HG03097 (cell line): ENCODE data around the gene PLXDC1.
"Not testable (repeated sequence)": the region's sequence is repeated elsewhere in the genome, so short reads cannot be mapped to it uniquely, and the experiment has no call there.

Source experiments
- ATAC-seq: cut with Tn5 transposase; IDR thresholded peaks from one replicate; pipeline ENCODE4 v1.9.1; 2021; ENCODE audit not compliant: unreplicated experiment, low FRiP score

The PLXDC1 gene

DNA sequence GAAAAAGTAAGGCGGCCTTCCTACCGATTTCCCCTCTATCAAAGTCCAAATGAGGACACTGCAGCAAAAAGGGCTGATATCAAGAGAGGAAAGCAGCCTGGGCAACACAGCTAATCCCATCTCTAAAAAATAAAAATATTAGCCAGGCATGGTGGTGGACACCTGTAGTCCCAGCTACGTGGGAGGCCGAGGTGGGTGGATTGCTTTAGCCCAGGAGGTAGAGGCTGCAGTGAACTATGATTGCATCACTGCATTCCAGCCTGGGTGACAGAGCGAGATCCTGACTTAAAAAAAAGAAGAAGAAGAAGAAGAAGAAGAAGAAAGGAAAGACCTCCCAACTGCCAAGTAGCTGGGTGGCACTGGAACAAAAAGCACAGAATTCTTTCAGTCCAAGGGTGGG lies 31.6 kb upstream of the PLXDC1 start:
- ATAC-seq: no peak

DNA sequence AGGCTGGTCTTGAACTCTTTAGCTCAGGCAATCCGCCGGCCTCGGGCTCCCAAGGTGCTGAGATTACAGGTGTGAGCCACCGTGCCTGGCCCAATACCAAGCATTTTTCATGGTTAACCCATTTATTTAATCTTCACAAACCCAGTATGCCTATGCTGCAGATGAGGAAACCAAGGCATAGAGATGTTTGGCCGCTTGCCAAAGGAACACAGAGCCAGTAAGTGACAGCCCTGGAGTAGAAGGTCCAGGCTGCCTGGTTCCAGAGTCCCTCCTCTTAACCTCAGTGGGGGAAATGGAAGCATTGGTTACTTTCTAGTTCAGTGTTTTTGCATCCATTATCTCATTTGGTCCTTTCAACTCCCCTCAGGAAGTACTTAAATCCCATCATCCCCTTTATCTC lies 29.9 kb upstream of the PLXDC1 start:
- no peak for ATAC-seq

DNA sequence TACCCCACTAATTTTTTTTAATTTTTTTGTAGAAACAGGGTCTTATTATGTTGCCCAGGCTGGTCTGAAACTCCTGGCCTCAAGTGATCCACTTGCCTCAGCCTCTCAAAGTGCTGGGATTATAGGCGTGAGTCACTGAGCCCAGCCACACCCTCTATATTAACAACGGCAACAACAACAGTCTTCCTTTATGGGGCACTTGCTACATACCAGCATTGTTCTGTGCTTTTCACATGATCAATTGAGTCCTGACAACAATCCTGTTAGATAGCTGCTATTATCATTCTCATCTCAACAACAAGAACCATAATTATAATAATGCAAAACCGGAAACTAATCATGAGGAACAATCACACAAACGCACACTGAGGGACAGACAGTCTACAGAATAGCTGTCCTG lies 27.1 kb upstream of the PLXDC1 start:
- no peak for ATAC-seq

DNA sequence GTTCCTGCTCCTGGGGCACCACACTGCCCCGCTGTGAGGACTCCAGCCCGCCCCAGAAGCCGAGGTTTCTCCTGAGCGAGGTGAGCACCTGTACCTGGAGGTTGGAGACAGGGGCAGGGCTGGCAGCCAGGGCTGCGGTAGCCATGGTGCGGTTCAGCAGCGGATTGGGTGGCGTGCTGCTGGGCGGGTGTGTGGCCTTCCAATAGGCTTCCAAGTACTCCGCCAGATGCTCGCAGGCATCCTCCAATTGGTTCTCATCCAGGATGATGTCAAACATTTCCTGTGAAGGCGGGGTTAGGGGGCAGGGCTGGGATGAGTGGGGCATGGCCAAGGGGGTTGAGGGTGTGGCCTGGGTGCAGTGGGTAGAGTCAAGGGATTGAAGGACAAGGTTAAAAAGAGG lies 25.8 kb upstream of the PLXDC1 start:
- no peak for ATAC-seq

DNA sequence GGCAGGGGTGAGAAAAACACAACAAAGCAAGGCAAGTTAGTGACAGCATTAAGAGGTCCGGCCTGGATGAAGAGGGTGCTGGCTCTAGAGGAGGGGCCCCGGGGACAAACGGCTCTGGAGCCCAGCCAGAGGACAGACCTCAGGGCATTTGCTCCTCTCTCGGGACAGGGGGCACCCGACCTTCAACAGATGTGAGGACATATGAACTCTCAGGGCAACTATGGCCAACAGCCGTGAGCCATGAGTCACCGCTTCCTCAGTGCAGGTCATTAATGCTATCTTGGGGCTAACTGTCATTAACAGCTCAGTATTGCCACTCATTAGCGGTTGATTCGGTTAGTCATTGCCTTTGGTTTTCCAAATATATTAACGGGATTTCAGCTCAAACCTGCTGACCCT lies 24.3 kb upstream of the PLXDC1 start:
- ATAC-seq: no peak

DNA sequence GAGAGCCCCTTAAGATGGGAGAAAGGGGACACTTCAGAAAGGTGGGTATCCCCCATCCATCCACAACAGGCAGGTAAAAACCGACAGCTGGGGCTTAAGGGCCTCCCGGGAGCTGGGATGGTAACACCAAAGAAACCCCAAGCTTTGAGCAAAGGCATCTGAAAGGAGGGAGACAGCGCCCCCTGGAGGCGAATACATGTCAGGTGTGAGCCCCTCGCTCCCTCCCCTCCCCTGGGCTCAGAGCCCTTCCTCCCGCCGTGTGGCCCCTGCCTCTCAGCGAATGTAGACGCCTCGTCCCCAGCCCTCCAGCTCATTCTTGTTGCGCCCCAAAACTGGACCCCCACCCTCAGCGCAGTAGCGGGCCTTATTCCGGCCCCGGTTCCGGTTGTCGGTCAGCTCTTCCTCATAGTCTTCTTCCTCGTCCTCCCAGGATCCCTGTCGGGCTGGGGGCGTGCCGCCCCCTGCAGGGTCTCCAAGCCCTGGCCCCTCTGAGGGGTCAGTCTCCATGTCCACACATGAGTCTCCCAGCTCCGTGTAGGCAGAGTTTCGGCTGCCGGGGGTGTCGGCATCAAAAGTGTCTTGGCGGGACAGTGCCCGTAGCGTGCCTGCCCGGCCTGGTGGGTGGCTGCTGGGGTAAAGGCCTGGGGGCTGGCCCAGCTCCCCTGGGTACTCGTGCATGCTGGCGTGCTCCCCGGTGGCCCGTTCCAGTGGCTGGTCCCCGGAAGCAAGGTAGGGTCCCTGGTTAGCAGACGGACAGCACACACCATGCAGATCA lies 23.7 kb upstream of the PLXDC1 start:
- no peak for ATAC-seq

DNA sequence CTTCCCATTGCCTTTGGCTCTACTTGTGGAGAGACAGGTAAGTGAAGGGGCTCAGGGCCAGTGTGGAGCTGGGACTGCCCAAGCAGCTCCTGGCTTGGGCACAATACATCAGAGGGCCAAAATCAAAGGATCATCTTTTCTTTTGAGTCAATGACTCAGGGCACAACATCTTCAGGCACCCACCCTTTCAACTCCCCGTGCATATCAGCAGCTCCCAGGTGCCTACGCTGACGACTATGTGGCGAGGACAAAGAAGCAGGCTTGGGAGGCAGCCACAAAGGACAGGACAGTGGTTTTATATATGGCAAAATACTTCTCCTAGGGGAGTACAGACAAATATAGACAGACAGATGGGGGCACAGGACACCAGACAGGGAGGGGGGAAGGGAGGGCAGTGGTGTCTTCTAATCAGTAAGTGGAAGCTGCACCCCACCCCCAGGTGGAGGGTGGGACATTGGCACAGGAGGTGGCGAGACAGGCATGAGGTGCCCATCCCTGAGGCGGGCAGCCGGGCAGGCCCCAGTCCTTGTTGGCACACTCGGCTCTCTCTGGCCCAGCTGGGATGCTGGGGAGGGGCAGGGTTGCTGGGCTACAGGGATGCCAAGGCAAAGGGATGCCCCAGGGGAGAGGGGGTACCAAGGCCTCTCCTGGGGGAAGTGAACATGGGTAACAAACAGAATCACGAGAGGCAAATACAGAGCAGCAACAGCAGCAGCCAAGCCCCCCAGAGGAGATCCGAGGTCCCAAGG lies 22.3 kb upstream of the PLXDC1 start:
- ATAC-seq: no peak

DNA sequence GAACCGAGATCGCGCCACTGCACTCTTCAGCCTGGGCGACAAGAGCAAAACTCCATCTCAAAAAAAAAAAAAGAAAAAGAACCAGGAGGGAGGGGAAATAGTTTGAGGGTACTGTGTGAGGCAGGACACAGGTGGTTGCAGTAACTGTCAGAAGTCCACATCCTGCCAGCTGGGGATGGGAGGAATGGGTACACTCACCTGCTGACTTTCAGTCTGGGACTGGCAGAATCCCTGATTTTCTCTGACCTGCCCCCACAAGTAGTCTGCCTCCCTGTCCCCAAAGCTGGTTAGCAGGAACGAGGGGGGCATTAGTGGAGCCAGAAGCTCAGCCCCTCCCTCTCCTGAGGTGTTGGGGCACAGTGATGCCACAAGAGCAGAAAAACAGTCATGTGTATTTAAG lies 21.6 kb upstream of the PLXDC1 start:
- ATAC-seq: no peak

DNA sequence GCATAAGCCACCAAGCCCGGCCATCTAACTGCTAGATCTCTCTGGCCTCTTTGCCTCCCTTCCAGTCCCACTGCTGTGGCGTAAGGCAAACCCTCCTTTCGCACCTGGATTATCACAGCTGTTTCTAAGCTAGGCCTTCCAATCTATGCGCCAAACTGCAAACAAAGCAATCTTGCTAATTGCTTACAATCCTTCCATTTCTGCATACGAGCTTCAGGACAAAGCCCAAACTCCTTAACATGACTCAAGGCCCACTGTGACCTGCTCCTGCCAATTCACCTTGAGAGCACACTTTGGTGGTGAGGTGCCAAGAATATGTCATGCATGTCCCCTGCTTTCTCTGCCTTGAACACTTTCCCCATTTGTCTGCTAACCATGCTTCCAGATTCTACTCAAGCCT lies 20.5 kb upstream of the PLXDC1 start:
- ATAC-seq: no peak

DNA sequence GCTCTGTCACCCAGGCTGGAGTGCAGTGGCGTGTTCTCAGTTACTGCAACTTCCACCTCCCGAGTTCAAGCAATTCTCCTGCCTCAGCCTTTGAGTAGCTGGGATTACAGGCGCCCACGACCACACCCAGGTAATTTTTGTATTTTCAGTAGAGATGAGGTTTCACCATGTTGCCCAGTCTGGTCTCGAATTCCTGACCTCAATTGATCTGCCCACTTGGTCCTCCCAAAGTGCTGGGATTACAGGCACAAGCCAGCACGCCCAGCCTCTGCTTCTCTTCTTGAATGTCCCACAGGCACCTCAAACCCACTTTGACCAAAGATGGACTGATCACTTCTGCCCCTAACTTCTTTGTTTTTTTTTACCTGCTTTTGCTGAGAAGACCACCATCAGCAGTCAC lies 19.1 kb upstream of the PLXDC1 start:
- no peak for ATAC-seq

DNA sequence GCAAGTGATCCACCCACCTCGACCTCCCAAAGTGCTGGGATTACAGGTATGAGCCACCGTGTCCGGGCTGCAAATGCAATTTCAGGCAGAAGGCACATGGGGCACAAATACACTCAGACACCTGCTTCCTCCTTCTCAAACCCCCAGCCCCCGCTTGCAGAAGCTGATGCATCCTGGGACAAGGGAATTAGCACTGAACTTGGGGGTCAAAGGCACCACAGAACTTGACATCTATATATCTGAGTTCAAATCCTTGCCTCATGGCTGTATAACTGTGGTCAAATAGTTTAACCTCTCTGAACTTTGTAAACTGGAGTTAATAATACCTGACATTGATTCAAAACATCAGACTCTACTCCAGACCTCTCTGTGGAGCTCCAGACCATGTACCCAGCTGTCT lies 18.7 kb upstream of the PLXDC1 start:
- ATAC-seq: no peak

DNA sequence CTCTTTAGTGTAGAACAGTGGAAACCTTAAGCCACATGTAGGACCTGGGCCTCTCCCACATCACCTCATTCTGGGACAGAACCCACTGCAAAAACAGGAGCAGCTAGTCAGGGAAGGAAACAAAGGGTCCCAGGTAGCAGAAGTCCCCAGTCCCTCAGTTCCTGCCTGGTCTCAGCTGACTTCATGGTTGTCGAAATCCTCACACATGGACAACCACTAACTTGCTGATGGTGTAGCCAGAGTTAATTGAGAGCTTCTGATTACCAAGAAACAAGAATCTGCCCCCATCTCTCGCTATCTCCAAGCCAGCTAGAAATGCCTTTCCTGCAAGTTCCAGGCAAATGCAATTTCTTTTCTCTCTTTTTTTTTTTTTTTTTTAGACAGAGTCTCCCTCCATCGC lies 18.1 kb upstream of the PLXDC1 start:
- ATAC-seq: no peak

DNA sequence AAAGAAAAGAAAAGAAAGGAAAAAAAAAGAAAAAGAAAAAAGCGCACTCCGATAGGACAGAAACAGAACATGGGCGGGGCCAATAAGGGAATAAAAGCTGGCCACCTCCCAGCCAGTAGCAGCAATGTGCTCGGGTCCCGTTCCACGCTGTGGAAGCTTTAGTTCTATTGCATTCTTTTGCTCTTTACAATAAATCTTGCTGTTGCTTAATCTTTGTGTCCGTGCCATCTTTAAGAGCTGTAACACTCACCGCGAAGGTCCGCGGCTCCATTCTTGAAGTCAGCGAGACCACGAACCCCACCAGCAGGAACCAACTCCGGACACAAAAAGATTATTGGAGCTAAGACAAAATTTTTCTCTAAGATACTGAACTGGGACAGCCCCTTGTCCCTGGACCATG lies 17.7 kb upstream of the PLXDC1 start:
- ATAC-seq: no peak

DNA sequence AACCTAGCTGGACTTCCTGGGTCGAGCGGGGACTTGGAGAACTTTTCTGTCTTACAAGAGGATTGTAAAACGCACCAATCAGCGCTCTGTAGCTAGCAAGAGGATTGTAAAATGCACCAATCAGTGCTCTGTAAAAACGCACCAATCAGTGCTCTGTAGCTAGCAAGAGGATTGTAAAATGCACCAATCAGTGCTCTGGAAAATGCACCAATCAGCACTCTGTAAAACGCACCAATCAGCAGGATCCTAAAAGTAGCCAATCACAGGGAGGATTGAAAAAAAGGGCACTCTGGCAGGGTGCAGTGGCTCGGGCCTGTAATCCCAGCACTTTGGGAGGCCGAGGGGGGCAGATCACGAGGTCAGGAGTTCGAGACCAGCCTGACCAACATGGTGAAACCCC lies 17.1 kb upstream of the PLXDC1 start:
- not testable (repeated sequence) for ATAC-seq

DNA sequence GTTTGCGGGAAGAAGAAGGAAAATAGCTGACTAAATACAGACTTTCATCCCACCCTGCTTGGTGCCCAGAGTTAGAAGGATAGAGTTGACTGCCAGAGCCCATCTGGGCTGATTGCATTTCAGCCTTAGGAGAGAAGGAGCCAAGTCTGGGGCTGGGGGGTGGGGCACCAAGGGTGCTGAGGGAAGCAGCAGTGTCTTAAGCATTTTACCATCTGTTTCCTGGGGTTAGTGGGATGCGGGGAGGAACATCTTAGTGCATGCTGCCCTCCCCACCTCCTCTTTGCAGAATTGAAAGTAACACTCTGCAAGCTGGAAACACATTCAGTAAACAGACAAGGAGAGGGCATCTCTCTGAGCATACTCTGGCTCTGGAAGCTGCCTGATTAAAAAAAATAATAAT lies 16.0 kb upstream of the PLXDC1 start:
- ATAC-seq: no peak

DNA sequence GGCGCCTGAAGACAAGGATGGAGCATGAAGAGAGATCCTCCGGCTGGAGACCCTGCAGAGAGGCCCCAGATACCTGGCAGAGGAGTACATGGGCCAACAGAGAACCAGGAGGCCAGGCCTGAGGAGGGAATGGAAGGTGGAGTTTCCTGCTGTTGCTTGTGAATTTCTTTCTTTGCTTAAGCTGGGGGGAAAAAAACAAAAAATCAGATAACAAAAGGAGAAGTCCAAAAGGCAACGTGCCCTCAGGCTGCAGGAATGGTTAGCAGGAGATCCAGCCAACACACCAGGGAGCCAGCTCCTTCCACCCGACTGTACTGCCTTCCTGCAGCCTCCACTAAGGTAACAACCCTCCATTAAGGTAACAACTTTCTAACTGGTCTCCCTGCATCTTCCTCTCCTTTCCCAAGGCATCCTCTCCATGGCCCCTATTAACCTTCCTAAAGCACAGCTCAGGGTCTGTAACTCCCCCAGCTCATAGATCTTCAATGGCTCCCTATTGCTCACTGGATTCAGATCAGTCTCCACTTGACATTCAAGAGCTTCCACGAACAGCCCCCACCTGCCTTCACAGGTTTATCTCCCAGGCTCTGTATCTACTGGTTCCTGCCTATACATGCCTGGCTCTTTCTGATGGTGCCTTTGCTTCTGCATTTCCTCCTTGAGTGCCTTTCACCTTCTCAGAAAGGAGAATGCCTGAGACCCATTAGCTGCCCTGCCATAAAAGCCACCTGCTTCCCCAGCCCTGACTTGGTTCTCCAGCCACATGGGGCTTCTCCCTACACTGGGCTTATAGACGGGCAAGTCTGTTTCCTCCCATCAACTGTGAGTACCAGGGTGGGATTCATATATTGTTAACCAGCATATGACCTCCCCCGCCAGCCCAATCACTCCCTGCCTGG lies 15.2 kb upstream of the PLXDC1 start:
- no peak for ATAC-seq

DNA sequence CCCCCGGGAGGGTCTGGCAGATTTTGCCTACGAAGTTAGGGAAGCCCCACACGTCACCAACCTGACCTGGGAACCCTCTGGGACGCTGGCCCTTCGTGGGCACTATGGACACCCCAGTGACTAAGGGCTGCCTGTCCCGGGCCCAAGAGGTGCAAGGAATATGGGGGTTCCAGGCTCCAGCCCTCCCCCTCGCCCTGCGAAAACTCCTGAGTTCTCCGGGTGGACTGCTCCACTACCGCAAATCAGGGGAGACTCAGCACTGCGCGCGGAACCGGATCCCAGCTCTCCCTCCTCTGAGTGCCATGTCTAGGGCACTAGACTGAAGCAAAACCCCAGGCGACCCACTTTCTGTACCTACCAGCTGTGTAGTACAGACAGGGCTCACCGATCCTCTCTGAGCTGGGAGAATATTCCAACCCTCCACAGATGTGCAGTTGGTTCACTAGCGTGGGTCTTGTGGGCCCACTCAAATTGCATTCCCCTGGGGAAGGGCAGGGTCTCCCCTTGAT lies 14.5 kb upstream of the PLXDC1 start, which contains the start of gene ARL5C:
TSS of gene ARL5C (minus strand) at position 321 of the 509 bp plus-strand sequence. CDS start 401 bp downstream, outside the sequence.
- no peak for ATAC-seq

DNA sequence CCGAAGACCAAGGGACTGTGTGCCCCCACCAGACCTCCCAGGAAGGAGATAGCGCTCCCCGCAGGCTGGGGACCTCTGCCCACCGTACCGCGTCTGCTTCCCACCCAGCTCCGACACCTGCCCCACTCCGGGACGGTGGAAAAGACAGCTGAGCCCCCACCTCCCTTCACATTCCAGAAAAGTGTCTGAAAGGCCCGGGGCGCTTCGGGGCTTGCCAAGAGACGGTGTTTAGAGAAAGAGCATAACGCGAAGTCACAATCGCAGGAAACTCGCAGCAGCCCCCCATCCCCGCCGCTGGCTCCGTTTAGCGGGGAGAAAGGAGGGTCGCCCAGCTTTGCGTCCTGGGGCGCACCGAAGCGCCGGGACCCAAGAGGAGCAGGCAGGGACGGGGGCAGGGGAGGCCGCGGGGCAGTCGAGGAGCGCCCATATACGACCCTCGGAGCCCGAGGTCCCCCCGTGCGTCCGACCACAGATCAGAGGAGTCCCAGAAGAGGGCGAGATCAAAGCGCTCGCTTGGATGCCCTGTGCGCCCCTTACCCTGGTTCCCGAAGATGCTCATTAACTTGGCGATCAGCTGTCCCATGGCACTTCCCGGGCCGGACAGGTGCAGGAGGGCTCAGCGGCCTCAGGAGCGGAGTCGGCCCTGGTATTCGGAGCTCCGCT lies 13.9 kb upstream of the PLXDC1 start:
- no peak for ATAC-seq

DNA sequence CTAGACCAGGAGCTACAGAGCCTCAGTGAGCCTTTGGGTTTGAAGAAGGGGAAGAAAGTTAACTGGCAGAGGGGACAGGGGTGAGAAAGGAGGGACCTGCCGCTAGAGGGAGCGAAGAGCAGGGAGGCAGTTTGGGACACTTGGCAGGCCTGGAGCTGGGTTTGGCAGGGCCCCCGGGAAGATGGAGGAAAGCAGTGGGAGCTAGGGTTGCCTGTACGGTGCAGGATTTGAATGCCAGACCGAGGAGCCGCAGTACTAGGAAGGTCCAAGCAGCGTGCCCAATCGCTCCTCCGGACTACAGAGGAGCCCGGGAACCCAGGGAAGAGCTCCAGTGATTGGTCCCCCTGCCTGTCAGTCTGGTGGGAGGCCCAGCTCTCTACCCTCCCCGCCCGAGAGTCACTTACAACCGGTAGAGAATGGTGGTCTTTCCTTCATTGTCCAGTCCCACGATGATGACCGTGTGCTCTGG lies 13.3 kb upstream of the PLXDC1 start:
- no peak for ATAC-seq

DNA sequence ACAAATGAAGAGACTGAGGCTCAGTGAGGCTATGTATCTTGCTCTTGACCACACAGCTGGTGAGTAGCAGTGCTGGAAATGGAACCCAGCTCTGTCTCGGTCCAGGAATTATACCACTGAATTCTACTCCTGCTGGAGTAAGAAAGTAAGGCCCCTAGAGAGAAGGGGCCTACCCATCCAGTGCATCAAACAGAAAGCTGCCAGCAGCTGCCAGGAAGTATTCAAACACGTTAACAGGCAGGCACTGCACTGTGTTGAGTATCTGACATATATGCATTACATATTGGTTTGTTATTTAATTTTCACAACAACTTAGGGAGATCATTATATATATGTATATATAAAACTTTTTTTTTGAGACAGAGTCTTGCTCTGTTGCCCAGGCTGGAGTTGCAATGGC lies 10.5 kb upstream of the PLXDC1 start:
- ATAC-seq: no peak
